RKO (cell line): Measurements from ENCODE around the gene ZAR1L.
A peak's percentile ranks its signal among the peaks of the same experiment; 100 is the strongest.

ENCODE experiments used
- DNase-seq: peaks from one replicate; pipeline ENCODE4 v3.0.0-alpha.2; 2016; ENCODE audit warnings: low spot score

ZAR1L gene

DNA sequence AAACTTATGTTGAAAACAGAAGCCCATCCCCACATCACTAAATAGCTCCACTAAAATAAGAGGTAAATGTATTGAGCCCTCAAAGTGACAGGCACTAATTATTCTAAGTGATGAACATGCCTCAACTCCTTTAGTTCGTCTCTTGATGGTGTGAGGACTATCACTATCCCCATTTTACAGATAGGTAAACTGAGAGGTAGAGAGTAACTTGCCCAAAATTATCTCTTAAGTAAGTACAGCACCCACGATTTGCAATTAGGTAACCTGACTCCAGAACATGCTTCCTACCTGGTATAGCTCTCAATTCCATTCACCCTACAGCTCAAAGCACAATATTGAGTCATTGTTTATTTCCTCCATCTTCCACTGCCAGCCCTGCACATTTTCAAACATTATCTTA is 12.7 kb downstream of the ZAR1L start:
- DNase-seq: no peak

DNA sequence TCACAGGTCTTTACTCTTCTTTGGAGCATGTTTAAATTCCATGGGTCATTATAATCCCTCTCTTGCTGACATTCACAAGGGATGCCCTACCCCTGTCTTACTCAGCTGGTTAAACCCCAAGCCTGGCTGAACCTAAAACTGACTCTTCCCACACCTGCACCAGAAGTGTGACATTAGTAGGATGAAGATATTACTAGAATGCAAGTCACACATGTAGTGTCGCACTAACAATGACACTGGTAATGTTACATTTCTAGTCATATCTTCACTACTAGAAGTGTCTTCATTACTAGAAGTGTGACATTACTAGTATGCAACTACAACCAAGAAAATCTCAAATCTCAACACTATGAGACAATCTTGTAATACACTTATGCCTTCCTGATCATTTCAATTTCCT is 14.2 kb downstream of the ZAR1L start:
- DNase-seq: no peak

DNA sequence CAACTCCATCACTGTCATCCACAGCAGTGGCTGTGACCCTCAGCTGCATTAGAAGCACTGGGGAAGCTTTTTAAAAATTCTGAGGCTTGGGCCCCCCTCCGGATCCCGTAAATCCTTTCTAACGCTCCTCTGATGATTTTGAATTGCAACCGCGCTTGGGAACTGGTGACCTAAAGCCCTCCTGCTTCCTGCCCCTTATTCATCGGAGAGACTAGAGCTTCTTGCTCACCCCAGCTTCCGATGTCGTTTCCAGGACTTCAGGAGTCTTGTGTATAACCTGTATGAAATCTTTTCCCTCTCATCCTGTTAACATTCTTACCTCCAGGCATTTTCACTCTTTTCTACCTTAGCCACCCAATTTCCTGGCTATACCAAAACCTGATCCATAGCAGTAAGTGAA is 14.8 kb downstream of the ZAR1L start:
- DNase-seq: no peak

DNA sequence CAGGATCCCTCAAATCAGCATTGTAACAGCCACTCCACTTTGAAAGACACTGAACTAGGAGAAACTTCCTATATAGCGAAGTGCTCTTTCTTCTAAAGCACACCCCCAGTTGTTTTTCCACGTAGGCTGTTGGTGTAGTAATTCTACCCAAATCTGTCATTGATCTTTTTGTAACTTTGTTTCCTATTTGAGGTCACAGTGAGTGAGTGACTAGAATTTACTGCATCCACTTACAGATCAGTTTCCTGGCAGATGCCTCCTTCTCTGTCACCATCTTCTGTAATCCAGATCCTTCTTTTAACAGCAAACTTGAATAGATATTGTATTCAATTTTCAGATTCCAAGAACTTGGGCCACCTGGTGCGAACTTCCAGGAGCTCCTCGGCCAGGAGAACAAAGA is 15.3 kb downstream of the ZAR1L start:
- no peak for DNase-seq

DNA sequence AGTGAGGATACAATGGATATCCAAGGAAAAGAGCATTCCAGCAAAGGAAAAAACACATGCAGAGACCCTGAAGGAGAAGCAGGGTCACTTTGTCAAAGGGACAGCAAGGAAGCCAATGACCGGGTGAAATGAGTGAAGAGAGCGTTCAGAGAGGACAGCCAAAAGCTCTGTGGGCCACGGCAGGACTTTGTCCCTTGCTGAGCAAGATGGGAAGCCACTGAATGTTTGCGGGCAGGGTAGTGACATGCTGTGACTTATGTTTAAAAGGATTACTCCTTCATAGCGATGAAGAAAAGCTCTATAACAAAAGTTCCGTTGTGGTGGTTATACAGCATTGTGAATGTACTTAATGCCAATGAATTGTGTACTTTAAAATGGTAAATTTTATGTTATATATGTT is 16.5 kb downstream of the ZAR1L start:
- no peak for DNase-seq

DNA sequence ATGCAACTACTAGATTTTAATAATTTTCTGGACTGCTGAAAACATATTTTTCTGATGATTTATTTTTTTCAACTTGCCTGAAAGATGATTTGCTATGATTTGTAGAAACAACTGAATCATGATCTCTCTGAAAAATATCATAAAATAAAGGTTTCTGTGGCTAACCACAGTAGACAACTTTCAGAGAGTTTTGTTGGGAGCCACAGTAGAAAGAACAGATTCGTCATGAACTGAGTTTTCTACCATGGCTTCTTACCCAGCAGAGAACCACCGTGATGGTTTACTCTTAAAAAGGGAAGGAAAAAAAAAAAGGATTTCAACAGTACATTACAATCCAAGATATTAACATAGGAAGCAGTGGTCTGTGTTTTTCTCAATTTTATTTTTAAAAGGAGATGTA is 18.0 kb downstream of the ZAR1L start:
- DNase-seq: no peak

DNA sequence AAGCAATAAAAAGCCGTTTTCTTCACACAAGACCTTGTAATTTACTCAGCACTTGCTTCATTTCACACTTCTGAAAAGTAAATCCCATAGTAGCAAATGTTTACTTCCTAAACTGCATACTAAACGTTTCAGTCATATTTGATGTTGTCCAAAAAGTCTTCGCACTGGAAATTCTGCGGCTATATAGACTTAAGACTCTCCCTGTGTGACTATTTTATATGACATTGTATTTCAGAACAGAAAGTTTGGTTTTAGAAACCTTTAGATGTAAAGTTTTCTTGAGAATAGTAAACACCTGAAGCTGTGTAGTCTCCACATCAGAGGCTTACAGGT is 29.6 kb downstream of the ZAR1L start:
- DNase-seq: no peak

DNA sequence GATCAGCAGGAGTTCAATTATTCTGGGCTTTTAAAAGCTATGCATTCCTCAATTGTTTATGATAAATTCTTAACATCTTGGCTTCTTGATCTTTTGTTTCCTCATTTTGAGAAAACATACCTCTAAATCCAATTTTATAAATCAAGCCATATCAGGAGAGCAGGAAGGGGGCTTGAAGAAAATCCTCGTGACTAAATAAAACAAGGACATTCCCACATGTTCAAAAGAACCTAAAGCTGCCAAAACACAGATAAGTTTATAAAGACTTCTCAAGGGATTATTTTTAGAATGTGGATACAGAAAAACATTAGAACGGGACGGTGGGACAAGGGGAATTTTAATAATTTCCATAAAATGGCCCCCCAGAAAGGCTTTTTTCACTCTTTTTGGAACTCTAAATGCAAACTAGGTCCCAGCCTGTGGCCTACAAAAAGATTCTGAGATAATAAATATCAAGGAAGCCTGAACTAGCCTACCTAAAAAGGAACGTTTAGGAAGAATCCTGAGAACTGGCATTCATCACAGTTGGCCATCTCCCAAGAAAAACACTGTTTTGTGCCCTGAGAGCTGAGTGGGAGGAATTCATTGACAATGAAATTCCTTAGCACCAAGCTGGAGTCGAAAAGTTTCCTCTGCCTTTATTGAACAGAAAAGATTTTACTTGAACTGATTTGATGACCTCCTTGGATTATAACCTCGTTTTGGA is 30.1 kb downstream of the ZAR1L start:
- DNase-seq: no peak

DNA sequence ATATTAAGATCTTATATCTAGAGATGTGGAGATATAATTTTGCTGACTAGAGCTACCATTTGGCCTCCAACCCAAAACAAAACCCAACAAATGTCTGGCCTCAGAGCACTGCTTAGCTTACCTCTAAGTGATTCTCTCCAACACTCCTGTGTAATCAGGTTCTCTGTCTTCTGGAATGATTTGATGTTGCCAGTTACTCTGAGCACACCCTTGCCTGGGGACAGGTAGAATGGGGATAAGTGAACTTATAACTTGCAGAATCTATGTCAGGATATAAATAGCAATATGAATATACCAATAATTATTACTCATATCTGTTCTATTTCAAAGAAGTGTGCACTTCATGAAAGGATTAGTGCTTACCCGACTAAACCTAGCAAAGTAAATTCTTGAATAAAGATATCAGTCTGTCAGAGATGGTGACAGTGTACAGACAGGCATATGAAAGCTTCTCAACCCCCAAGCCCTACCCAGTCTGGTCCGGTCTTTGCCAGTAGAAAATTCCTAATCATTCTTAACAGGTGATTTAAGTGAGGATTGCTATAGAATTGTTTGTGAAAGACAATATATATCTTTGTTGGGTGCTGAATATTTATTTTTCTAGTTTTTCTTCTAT is 33.0 kb downstream of the ZAR1L start:
- DNase-seq: no peak

DNA sequence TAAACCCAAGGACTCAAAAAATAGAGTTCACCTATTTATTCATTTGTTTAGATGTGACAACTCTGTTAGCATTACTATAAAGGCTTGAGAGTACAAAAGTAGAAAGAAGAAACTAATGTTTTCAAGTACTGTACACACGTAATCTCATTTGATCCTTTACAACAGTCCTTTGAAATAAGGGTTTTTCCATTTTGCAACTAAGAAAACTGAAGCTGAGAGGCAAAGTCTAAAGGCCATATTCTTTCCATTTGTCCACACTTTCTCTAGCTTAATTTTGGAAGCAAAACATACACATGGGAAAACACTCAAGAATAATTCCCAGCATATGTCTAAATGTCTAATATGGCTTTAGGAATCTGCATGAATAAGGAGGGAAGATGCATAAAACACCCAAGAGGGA is 34.1 kb downstream of the ZAR1L start:
- no peak for DNase-seq

DNA sequence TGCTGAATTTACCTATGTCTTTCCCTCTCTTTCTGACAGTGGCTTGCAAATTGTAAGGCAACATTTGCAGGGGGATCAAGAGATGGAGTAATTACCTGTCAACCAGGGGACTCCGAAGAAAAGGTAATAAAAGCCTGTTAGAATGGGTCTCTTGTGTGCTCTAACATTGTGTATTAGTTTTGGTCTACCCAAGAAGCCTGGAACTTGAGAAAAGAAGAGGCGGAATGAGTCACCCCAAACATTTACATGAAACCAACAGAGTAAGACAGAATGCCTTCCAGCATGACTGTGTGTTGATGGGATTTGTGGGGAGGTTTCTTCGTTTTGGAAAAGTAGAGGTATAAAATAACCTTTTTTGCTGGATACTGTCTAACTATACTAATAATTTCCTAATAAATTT is 36.7 kb downstream of the ZAR1L start:
- peak; percentile 38 for DNase-seq

DNA sequence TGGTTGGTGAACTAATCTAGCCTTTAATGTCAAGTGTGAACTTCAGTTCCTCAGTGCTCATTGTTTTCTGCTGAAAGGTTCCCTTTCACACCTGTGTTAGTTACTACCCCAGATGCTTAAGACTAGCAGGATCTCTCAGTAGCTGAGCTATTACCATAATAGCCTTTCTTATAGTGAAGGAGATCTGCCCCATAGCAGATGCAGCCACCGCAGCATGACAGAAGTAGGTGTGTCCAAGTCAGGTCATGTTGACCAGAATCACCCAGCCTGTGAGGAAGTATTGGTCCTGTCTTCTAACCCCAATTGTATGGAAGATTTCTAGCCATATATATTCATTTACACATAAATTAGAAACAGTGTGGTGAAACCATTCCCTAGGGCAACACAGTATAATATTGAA is 37.3 kb downstream of the ZAR1L start:
- DNase-seq: no peak

DNA sequence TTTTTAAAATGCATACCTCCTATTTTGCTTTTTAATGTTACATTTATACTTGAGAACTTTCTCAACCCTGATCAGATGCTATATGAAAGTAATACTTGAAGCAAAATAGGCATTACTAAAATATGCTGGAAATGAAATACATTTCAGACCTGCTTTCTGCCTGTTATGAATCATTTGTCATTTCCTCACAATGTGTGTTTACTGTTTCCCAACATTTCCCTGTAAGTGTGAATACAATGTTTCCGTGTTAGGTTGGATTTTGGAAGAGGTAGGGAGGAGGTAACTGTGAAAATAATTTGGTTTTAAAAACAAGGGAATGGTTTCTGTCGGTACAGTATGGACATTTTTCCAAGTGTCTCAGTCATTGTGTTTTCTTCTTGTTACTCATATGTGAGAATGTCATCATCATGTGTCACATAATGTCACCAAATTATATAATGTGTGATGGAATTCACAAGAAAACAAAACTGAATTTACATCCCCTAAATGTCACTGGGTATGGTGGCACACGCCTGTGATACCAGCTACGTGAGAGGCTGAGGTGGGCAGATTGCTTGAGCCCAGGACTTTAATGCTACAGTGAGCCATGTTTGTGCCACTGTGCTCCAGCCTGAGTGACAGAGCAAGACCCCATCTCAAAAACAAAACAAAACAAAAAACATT is 43.0 kb downstream of the ZAR1L start:
- peak; percentile 21 for DNase-seq

DNA sequence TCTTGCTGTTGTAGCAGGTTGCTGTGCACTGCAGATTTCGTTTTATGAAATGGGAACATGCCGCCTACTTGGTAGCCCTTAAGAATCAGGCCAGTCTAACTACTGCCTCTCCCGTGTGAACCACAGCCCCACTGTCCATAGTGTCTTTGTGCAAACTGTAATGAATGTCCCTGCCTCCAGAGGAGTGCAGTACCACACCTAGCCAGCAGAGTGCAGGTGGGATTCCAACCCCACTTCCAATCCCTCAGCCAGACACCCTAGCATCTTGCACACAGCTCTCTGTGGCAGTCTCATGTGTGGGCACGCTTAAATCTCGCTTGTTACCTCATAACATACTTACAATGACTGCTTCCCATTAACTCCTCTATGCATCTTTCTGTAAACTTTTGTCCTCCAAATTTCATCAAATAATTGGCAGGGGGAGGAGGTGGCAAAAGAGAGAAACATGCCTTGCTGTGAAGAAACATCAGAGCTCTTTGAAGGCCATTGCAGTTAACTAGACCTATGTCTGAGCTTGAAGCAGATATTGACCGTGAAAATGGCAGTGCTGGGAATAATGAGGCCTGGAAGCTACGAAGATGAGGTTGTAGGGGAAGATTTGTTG is 47.2 kb downstream of the ZAR1L start:
- DNase-seq: peak; percentile 25

DNA sequence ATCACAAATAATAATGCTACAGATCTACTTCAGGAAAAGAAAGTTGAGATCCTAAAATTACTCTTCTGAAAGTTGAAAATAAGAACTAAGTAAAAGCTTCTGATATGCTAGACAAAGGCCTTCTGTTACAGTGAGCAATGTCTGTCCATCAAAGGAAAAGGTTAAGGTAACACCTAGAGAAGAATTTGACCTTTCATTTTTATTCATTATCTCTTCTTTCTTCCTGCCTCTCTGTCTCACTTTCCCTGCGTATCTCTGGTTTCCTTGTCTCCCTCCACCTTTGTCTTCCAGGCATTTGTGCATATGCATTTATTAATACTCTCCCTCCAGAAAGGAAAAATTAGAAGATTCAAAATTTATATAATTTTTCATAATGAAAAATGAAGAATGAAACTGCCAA is 49.0 kb downstream of the ZAR1L start:
- DNase-seq: no peak

DNA sequence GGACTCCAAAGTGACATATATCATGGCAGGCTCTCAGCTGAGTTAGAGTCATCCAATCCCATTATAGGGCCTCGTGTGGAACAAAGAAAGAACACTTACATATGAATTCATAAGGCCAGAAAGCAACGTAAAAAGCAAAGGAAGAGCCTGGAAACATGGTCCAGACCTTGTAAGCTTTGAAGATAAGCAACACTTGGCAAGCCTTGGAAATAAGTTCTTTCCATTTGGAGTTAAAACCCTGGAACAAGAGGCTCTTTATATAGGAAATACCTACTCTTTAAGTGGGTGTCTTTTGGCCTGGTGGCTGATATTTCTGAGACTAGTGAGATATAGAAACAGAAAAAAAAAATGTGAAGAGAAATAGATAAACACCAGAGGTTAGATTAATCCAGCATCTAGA is 49.4 kb downstream of the ZAR1L start:
- DNase-seq: no peak

DNA sequence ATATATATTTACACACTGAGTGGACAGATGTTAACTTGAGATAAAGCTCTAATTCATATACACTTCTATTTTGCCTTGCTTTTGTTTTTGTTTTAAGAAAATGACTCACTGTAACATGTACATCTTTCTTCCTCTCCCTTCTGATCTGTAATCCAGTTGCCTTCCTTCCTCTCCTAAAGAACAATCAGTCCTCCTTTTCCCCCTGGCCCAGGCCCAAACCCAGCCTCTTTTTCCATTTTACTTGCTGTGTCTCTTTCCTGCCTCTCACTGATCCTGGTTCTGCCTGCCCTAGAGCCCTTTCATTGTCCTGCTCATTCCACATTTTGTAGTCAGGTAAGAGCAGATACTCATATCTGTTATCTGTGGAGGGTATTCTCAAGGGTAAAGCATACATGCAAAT is 50.8 kb downstream of the ZAR1L start:
- DNase-seq: no peak

DNA sequence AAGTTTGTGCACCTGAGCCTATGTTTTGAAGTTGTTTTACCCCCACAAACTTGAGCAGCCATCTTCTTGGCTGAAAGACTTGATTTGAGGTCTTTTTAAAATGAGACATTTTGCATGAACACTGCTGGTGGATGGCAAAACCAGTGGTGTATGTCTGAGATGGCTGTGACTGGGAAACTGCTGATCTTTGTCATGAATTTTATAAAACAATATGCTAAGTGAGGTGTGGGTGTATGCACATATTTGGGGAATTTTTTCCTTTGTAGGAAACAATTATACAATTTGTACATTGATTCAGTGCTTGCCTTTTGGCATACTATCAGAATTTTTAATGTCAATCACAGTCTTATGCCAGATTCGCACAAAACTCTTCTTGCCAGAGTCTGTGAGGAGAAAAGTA is 52.5 kb downstream of the ZAR1L start:
- DNase-seq: no peak

DNA sequence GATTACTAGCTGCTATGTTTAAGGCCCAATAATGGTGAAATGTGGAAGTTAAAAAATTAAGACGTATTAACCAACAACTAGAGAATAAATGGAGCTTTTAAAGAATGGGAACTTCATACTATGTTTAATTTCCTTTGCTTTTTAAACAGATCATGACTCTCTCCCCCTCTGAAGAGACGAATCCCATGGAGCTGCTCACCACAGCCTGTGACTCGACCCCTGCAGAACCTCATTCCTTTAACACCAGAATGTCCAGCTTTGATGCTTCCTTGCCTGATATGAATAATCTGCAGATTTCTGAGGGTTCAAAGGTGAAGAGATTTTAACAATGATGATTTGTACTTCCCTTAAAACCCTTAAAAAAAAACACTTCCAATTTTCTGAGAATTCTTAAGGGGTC is 53.0 kb downstream of the ZAR1L start:
- DNase-seq: no peak

DNA sequence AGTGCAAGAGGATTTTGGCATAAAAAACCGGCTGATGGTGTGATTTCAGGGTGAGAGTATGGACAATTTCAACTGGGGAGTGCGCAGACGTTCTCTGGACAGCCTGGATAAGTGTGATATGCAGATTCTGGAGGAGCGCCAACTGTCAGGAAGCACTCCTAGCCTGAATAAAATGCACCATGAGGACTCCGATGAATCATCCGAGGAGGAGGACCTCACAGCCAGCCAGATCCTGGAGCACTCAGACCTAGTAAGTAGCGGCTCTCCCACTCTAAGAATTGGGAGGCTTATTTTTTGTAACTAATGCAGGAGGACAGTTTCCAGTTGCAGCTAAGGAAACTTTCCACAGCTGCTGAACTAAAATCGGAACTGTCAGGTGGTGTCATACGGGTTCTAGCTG is 53.6 kb downstream of the ZAR1L start:
- DNase-seq: peak; percentile 26

DNA sequence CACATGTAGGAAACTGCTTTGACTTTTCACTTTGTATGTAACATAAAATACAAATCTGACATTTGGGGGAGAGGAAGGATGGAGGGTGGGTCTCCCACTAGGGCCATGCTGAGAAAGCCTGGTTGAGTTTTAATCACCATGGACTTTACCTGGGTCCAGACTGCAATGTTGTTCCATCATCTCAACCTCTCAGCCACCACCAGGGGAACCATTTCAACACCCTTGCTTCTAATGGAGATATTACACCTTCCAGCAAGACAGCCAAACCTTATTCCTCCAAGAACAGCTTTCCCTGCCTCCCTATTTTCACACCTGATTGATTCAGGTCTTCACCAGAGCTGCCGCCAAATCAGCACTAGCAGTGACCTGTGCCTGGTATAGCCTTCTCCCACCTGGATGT is 56.0 kb downstream of the ZAR1L start:
- no peak for DNase-seq

DNA sequence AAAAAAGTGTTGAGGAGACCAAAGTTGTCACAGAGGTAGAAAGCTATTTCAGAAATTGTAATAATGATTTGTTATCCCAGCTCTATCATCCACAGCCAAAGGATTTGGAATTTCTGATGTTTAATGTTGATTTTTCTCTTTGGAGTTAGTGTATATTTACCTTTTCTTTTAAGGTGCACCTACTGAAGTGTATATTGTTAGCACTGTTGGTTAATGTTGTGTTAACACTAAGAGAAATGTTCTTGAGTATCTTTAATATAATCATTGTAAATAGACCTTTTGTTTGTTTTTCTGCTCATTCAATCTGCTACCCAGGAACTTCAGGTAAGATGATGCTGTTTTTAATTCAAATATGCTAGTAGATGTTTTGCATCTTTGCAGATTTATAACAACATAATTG is 57.5 kb downstream of the ZAR1L start:
- DNase-seq: no peak

DNA sequence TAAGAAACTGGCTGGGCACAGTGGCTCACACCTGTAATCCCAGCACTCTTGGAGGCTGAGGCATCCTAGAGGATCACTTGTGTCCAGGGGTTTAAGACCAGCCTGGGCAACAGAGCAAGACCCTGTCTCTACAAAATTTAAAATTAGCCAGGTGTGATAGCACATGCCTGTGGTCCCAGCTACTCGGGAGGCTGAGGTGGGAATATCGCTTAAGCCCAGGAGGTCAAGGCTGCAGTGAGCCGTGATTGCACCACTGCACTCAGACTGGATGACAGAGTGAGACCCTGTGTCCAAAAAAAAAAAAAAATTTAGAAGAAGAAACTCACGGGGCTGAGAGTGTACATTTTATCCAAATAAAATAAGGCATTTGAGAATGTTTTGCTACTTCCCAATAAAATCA is 58.9 kb downstream of the ZAR1L start:
- no peak for DNase-seq

DNA sequence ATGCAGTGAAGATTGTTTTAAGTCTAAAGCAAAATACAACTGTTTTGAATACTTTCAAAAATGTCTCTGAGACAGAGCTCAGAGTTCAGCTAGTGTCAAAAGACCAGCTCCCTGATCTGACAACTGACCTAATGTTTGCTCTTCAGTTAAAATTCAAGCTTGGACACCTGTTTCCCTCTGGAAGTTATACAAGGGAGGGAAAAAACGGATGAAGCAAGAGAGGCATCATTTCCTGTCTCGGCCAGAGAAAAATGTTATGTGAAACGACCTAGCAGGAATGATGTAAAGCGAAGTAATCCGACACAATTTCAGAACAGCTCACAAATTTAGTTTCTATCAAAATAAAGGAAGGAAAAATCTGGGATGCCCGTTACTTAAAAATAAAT is 59.4 kb downstream of the ZAR1L start:
- no peak for DNase-seq
